Testis (tissue), 3 donors: ENCODE data around the gene PAQR8. TPM values are rescaled to one million over a fixed set of nuclear protein-coding genes. Genes with fewer than 3 reads are reported as not detected.

Experiments
- DNase-seq: peaks from one replicate; pipeline ENCODE4 v3.0.0-alpha.2; 2019
- H3K27ac ChIP-seq, 2 donors: fragments of 200-600 bp; sonication (generic); one replicate each; pipeline ENCODE4 v1.5.1; 2019
- H3K27me3 ChIP-seq: fragments of 200-600 bp; sonication (generic); one replicate; pipeline ENCODE4 v1.5.1; 2019
- H3K36me3 ChIP-seq: fragments of 200-600 bp; sonication (generic); one replicate; pipeline ENCODE4 v1.5.1; 2017; ENCODE audit warnings: low read depth; ENCODE audit errors: missing control alignments
- H3K4me1 ChIP-seq: fragments of 200-600 bp; sonication (generic); one replicate; pipeline ENCODE4 v1.5.1; 2019
- H3K4me3 ChIP-seq, 2 donors: fragments of 200-600 bp; sonication (generic); one replicate each; pipeline ENCODE4 v1.5.1; 2017 to 2019
- H3K9me3 ChIP-seq: fragments of 200-600 bp; sonication (generic); one replicate; pipeline ENCODE4 v1.5.1; 2017
- CTCF ChIP-seq, 3 experiments: fragments of 450-650 bp in 2 of 3; fragments of 200-600 bp in 1 of 3; sonication (generic) in 1 of 3; IDR thresholded peaks; one replicate each; pipeline ENCODE4 v1.5.1; 2016 to 2019; ENCODE audit warnings: antibody characterized with exemption in 3 of 3, mild to moderate bottlenecking in 2 of 3, moderate library complexity in 1 of 3
- POLR2A ChIP-seq: fragments of 450-650 bp; IDR thresholded peaks from one replicate; pipeline ENCODE4 v1.6.1; 2017; ENCODE audit warnings: antibody characterized with exemption, mild to moderate bottlenecking, moderate library complexity
- WGBS, 2 donors: methylation state at CpG; one replicate each; pipeline ENCODE4 v1.1.5; 2018; 5-methylcytosine and 5-hydroxymethylcytosine counted together
- intact Hi-C: fragments of 100-400 bp; cut with DNase I; formaldehyde crosslinking; loops from one replicate; pipeline ENCODE4 v1.15.1; 2023; ENCODE audit warnings: low total_unique reads
- polyA plus RNA-seq: library from polyadenylated mRNA; stranded (reverse); fragments of 350-450 nt; fragmentation: Illumina TruSeq; extraction: RNeasy Lipid Tissue Mini Kit (QIAGEN cat#74804); gene quantifications from one replicate; pipeline ENCODE4 v1.2.3, GENCODE V29; 2014; ENCODE audit warnings: low read depth, low replicate concordance; ENCODE audit not compliant: insufficient read depth
- total RNA-seq, 2 donors: library from RNA; depleted of rRNA; stranded (reverse); fragments of >200 nt; gene quantifications; one replicate each; pipeline ENCODE4 v1.2.3, GENCODE V29; 2016

Gene PAQR8
- total and polyA plus RNA-seq, 3 donors from 2014 or later = 8.3 to 11.0 (median 9.0) TPM

- intact Hi-C loops = no loop called here
- H3K9me3 ChIP-seq = no peaks in the 10 kb centered on the region
- H3K27ac ChIP-seq = no peak overlapping the region
- H3K4me3 ChIP-seq = no peak overlapping the region
- no peaks in the 10 kb centered on the region for H3K4me1 ChIP-seq
- H3K36me3 ChIP-seq = no peaks in the 10 kb centered on the region
- TF ChIP-seq CTCF (IDR thresholded peaks at IDR 0.05) = no peak
- no peak for TF ChIP-seq POLR2A
- no peak for DNase-seq
- H3K27me3 ChIP-seq = no peaks in the 10 kb centered on the region
These were observed 26.4 kb upstream of the PAQR8 start for GRCh38 chr6:52335576-52335975.

- 81 to 93% methylated on average over 6 of the region's 6 CpGs for WGBS, 2 donors
- H3K4me1 ChIP-seq = no peaks in the 10 kb centered on the region
- no peaks in the 10 kb centered on the region for H3K27me3 ChIP-seq
- no peak overlapping the region for H3K4me3 ChIP-seq
- TF ChIP-seq CTCF (IDR thresholded peaks at IDR 0.05) = no peak
- TF ChIP-seq POLR2A = no peak
- H3K36me3 ChIP-seq = no peaks in the 10 kb centered on the region
- intact Hi-C loops = no loop called here
- no peak overlapping the region for H3K27ac ChIP-seq
- peak; percentile 31 for DNase-seq
- H3K9me3 ChIP-seq = no peaks in the 10 kb centered on the region
These were observed 24.9 kb upstream of the PAQR8 start for GRCh38 chr6:52336919-52337561.

GRCh38 chr6:52337633-52338290 is 24.2 kb upstream of the PAQR8 start:
- H3K4me3 ChIP-seq = no peak overlapping the region
- 74 to 83% methylated on average over 5 of the region's 5 CpGs for WGBS, 2 donors
- no peaks in the 10 kb centered on the region for H3K9me3 ChIP-seq
- H3K27ac ChIP-seq = no peak overlapping the region
- no peak for DNase-seq
- H3K36me3 ChIP-seq = no peaks in the 10 kb centered on the region
- no peaks in the 10 kb centered on the region for H3K27me3 ChIP-seq
- TF ChIP-seq CTCF (IDR thresholded peaks at IDR 0.05) (no peak), POLR2A (no peak)
- intact Hi-C loops = no loop called here
- no peaks in the 10 kb centered on the region for H3K4me1 ChIP-seq

- Histone ChIP-seq H3K36me3 (no peaks in the 10 kb centered on the region), H3K27ac (no peak overlapping the region), H3K27me3 (no peaks in the 10 kb centered on the region), H3K4me1 (no peaks in the 10 kb centered on the region), H3K4me3 (no peak overlapping the region), H3K9me3 (no peaks in the 10 kb centered on the region)
- no peak for DNase-seq
- intact Hi-C loops = no loop called here
- TF ChIP-seq CTCF (IDR thresholded peaks at IDR 0.05) = no peak
- no peak for TF ChIP-seq POLR2A
These were observed 21.4 kb upstream of the PAQR8 start for GRCh38 chr6:52340603-52340880.
